GM12878 (cell line): Measurements from ENCODE around the gene RMI2. TPM values are rescaled to one million over a fixed set of nuclear protein-coding genes. Genes with fewer than 3 reads are reported as not detected.

Experiments used
- ATAC-seq: fragments of 200-7000 bp; cut with Tn5 transposase; 3 replicates; pipeline ENCODE4 v1.9.1; 2020; ENCODE audit warnings: mild to moderate bottlenecking, moderate library complexity
- BruUV-seq: library from RNA; stranded (reverse); fragments of 400-500 nt; replicated peaks from 2 replicates; lab custom pipeline; 2021; lab: Mats Ljungman, UMichigan
- CTCF ChIA-PET: fragments of 300-600 bp; sonication (Branson Sonifier 250); formaldehyde crosslinking; extraction: SDS; loops from one replicate; lab custom pipeline; 2021; ENCODE audit warnings: inconsistent platforms; lab: Yijun Ruan, JAX
- POLR2A ChIA-PET: fragments of 350-600 bp; formaldehyde crosslinking; extraction: SDS; loops from one replicate; lab custom pipeline; 2021; ENCODE audit warnings: inconsistent platforms; lab: Charles Lee
- RAD21 ChIA-PET: fragments of 300-600 bp; sonication (Branson Sonifier 250); formaldehyde crosslinking; loops from one replicate; lab custom pipeline; 2023; ENCODE audit warnings: antibody characterized with exemption; ENCODE audit not compliant: unreplicated experiment; lab: Charles Lee
- SMC1A ChIA-PET: fragments of 300-600 bp; sonication (Branson Sonifier 250); formaldehyde crosslinking; loops from one replicate; lab custom pipeline; 2023; ENCODE audit not compliant: unreplicated experiment, uncharacterized antibody; lab: Charles Lee
- DNase-seq: peaks from one replicate; pipeline ENCODE4 v3.0.0-alpha.2; 2011; ENCODE audit warnings: low read depth, low spot score
- FAIRE-seq: peaks from 3 replicates; lab custom pipeline; 2011; peaks lifted over from hg19 to GRCh38; lab: Jason Lieb, UNC
- H2AFZ ChIP-seq: 2 replicates; pipeline ENCODE4 v1.6.0; 2011; ENCODE audit warnings: low read depth, low read length, control low read depth; ENCODE audit not compliant: control insufficient read depth
- H3K27ac ChIP-seq: 2 replicates; pipeline ENCODE4 v1.5.1; 2011; ENCODE audit warnings: control low read depth; ENCODE audit not compliant: control insufficient read depth, insufficient read depth
- H3K27me3 ChIP-seq, 2 experiments: replicated peaks in 1 of 2; 2 replicates each; pipeline versions ENCODE4 v1.6.0 to v1.6.1; 2011; ENCODE audit warnings: low read length in 1 of 2; ENCODE audit not compliant: control insufficient read depth in 2 of 2, insufficient read depth in 2 of 2
- H3K36me3 ChIP-seq, 2 experiments: 2 replicates each; pipeline ENCODE4 v1.5.1; 2011; ENCODE audit warnings: low read length in 1 of 2; ENCODE audit not compliant: control insufficient read depth in 2 of 2, insufficient read depth in 2 of 2
- H3K4me1 ChIP-seq: 2 replicates; pipeline ENCODE4 v1.6.1; 2011; ENCODE audit warnings: mild to moderate bottlenecking, low read length, moderate library complexity, mixed read lengths; ENCODE audit not compliant: control insufficient read depth, insufficient read depth
- H3K4me2 ChIP-seq: 2 replicates; pipeline ENCODE4 v1.6.0; 2011; ENCODE audit warnings: control low read depth; ENCODE audit not compliant: control insufficient read depth, insufficient read depth
- H3K4me3 ChIP-seq: fragments of 200-600 bp; sonication (generic); 2 replicates; pipeline ENCODE4 v1.5.1; 2016
- H3K79me2 ChIP-seq: 2 replicates; pipeline ENCODE4 v1.6.0; 2011; ENCODE audit warnings: low read length; ENCODE audit not compliant: control insufficient read depth, insufficient read depth
- H3K9ac ChIP-seq: 2 replicates; pipeline ENCODE4 v1.8.0; 2011; ENCODE audit warnings: low read length, control low read depth, mixed read lengths; ENCODE audit not compliant: control insufficient read depth, insufficient read depth
- H3K9me3 ChIP-seq: replicated peaks from 3 replicates; pipeline ENCODE4 v1.5.1; 2011; ENCODE audit warnings: mild to moderate bottlenecking, low read length; ENCODE audit not compliant: control insufficient read depth, insufficient read depth
- H4K20me1 ChIP-seq: 2 replicates; pipeline ENCODE4 v1.6.0; 2011; ENCODE audit not compliant: control insufficient read depth, insufficient read depth
- ATF7 ChIP-seq: fragments of 450-650 bp; IDR thresholded peaks from 2 replicates; pipeline ENCODE4 v1.6.1; 2016; ENCODE audit warnings: low read depth, mild to moderate bottlenecking
- DPF2 ChIP-seq: fragments of 450-650 bp; IDR thresholded peaks from 2 replicates; pipeline ENCODE4 v1.6.1; 2017; ENCODE audit warnings: mild to moderate bottlenecking
- GATAD2B ChIP-seq: fragments of 450-650 bp; conservative IDR thresholded peaks from 2 replicates; pipeline ENCODE4 v1.6.1; 2017; ENCODE audit warnings: low read depth, mild to moderate bottlenecking, moderate library complexity
- MLLT1 ChIP-seq: fragments of 450-650 bp; IDR thresholded peaks from 2 replicates; pipeline ENCODE4 v1.6.1; 2016; ENCODE audit warnings: mild to moderate bottlenecking
- NR2C1 ChIP-seq: fragments of 450-650 bp; IDR thresholded peaks from 2 replicates; pipeline ENCODE4 v1.6.1; 2017; ENCODE audit warnings: antibody characterized with exemption, mild to moderate bottlenecking, moderate library complexity
- SKIL ChIP-seq: fragments of 450-650 bp; IDR thresholded peaks from 2 replicates; pipeline ENCODE4 v1.6.1; 2017; ENCODE audit warnings: mild to moderate bottlenecking, low read depth, inconsistent platforms; ENCODE audit not compliant: poor library complexity, severe bottlenecking
- WGBS: methylation state at CpG from one replicate; pipeline ENCODE4 v1.1.6; 2016; ENCODE audit warnings: low lambda C conversion rate; ENCODE audit not compliant: insufficient replicate concordance, insufficient coverage; ENCODE audit errors: missing lambda C conversion rate; 5-methylcytosine and 5-hydroxymethylcytosine counted together
- in situ Hi-C: fragments of 300-500 bp; cut with MboI; formaldehyde crosslinking; loops from 9 replicates; pipeline ENCODE4 v1.14.3; 2018; ENCODE audit warnings: mixed read lengths
- intact Hi-C: fragments of 100-400 bp; cut with micrococcal nuclease; formaldehyde crosslinking; loops from one replicate; pipeline ENCODE4 v1.14.2; 2022; ENCODE audit not compliant: unreplicated experiment
- polyA plus RNA-seq, 11 experiments: library from polyadenylated mRNA; depleted of rRNA in 4 of 11; unstranded in 6 of 11; stranded (reverse) in 5 of 11; fragments of >200 nt; fragmentation: Nextera tagmentation in 4 of 11; fragmentation: Illumina TruSeq in 1 of 11; extraction: Ambion mirVana in 4 of 11; extraction: Trizol in 1 of 11; gene quantifications; 1 replicate in 1 of 11; 2 replicates in 10 of 11; pipeline versions ENCODE4 v1.2.1 to v1.2.3, GENCODE V29; 2011 to 2016; ENCODE audit warnings: inconsistent platforms in 2 of 11, missing spikeins in 2 of 11, low read depth in 1 of 11
- total RNA-seq, 4 experiments: library from RNA; depleted of rRNA in 3 of 4; stranded (reverse); fragments of >200 nt in 3 of 4; fragmentation: Illumina TruSeq in 1 of 4; extraction: Trizol in 1 of 4; gene quantifications; 2 replicates each; pipeline versions ENCODE4 v1.2.1 to v1.2.3, GENCODE V29; 2013 to 2021

Gene RMI2
- total and polyA plus RNA-seq, 10 of the 15 experiments (the other 5 are each of a cell fraction or from before 2014, with no cell fraction given), result 9.6 to 68.8 (median 32.1) TPM

DNA sequence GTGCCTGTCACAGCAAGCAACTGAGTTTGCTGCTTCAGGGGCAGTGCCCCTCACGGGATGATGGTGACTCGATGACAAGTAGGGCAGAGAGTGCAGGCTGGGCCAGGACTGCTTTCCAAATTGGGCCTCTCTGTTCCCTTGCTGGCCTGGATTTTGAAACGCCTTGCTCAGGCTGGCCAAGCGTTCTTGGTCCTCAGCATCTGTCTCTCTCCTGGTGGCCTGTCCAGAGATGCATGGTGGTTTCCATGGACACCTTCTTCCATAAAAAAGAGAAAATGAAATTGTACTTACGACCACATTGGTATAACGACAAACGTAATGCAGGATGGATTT is 44.7 kb upstream of the RMI2 start:
- Histone ChIP-seq H3K9ac (no peak overlapping the region), H2AFZ (no peak overlapping the region), H3K4me1 (peaks cover 60% of the 10 kb centered on the region), H3K9me3 (no peaks in the 10 kb centered on the region), H4K20me1 (no peaks in the 10 kb centered on the region), H3K36me3 (no peaks in the 10 kb centered on the region), H3K4me2 (no peak overlapping the region), H3K4me3 (no peak overlapping the region), H3K27ac (no peak overlapping the region), H3K79me2 (no peaks in the 10 kb centered on the region; the same call in 1 of the 2 replicates), H3K27me3 (no peaks in the 10 kb centered on the region)
- in situ Hi-C loops, result loop anchor here (10.0 kb wide), 1 partner anchor 996 kb away; no protein-coding TSS in a partner anchor
- CTCF ChIA-PET, result interaction anchor here (1.2 to 7.4 kb wide), 4 partner anchors 43 to 96 kb away, joined by 3 to 104 read pairs (median 24); partner anchors contain the start of gene SOCS1
- WGBS, result 69% methylated on average over 7 of the region's 7 CpGs
- ATAC-seq (no peak), DNase-seq (no peak), FAIRE-seq (no peak)
- SMC1A ChIA-PET, result interaction anchor here (1.1 to 8.4 kb wide), 4 partner anchors 10 to 79 kb away, joined by 3 to 194 read pairs (median 106); partner anchors contain the start of gene SOCS1
- no TSS peak for BruUV-seq
- RAD21 ChIA-PET, result interaction anchor here (0.6 to 6.8 kb wide), 8 partner anchors 10 to 336 kb away, joined by 3 to 206 read pairs (median 40); partner anchors contain the start of gene SOCS1
- intact Hi-C loops, result no loop called here
- TF ChIP-seq ATF7 (no peak), NR2C1 (no peak), DPF2 (no peak), SKIL (no peak), MLLT1 (peak; percentile 71), GATAD2B (no peak)
- POLR2A ChIA-PET, result interaction anchor here (4.3 to 6.0 kb wide), 3 partner anchors 10 to 54 kb away, joined by 60 to 85 read pairs (median 80); partner anchors contain the start of gene SOCS1
